Activated naive CD8-positive, alpha-beta T cell treated with anti-CD3 and anti-CD28 coated beads, Interleukin-2, amount 50 U/mL, for 24 hours (primary cell): ENCODE data around the gene NPDC1.
"Not testable (repeated sequence)": the region's sequence is repeated elsewhere in the genome, so short reads cannot be mapped to it uniquely, and the experiment has no call there.

Source experiments
- ATAC-seq: fragments of 150-1000 bp; cut with Tn5 transposase; one replicate; pipeline ENCODE4 v1.10.0; 2021
- DNase-seq: peaks from one replicate; pipeline ENCODE4 v3.0.0; 2021
- H3K27ac Mint-ChIP-seq: one replicate; pipeline ENCODE4 v1.8.0; 2021; ENCODE audit warnings: mild to moderate bottlenecking, mixed read lengths
- H3K27me3 Mint-ChIP-seq: one replicate; pipeline ENCODE4 v1.8.0; 2021; ENCODE audit warnings: mixed read lengths
- H3K36me3 Mint-ChIP-seq: one replicate; pipeline ENCODE4 v1.8.0; 2021; ENCODE audit warnings: low read depth, mixed read lengths
- H3K4me1 Mint-ChIP-seq: one replicate; pipeline ENCODE4 v1.8.0; 2021; ENCODE audit warnings: mixed read lengths
- H3K4me3 Mint-ChIP-seq: one replicate; pipeline ENCODE4 v1.8.0; 2021; ENCODE audit warnings: mild to moderate bottlenecking, moderate library complexity, mixed read lengths
- H3K9me3 Mint-ChIP-seq: one replicate; pipeline ENCODE4 v1.8.0; 2021; ENCODE audit warnings: mixed read lengths

The NPDC1 gene

GRCh38 chr9:137067860-137068538 lies 22.0 kb upstream of the NPDC1 start:
- ATAC-seq, result peak; percentile 55
- H3K36me3 Mint-ChIP-seq, result no peaks in the 10 kb centered on the region
- H3K4me3 Mint-ChIP-seq, result peak overlapping the region; percentile 55
- H3K27ac Mint-ChIP-seq, result no peak overlapping the region
- peak; percentile 89 for DNase-seq
- H3K4me1 Mint-ChIP-seq, result peaks cover 17% of the 10 kb centered on the region
- no peaks in the 10 kb centered on the region for H3K9me3 Mint-ChIP-seq
- H3K27me3 Mint-ChIP-seq, result peaks cover 2% of the 10 kb centered on the region

- H3K9me3 Mint-ChIP-seq, result no peaks in the 10 kb centered on the region
- no peak for ATAC-seq
- peaks cover 14% of the 10 kb centered on the region for H3K4me1 Mint-ChIP-seq
- DNase-seq, result no peak
- H3K36me3 Mint-ChIP-seq, result no peaks in the 10 kb centered on the region
- no peak overlapping the region for H3K4me3 Mint-ChIP-seq
- H3K27ac Mint-ChIP-seq, result no peak overlapping the region
- peaks cover 2% of the 10 kb centered on the region for H3K27me3 Mint-ChIP-seq
These were observed 20.3 kb upstream of the NPDC1 start for GRCh38 chr9:137066096-137066861.

GRCh38 chr9:137065336-137065967 lies 19.5 kb upstream of the NPDC1 start:
- DNase-seq (no peak), ATAC-seq (no peak)
- H3K27me3 Mint-ChIP-seq, result peaks cover 2% of the 10 kb centered on the region
- H3K27ac Mint-ChIP-seq, result no peak overlapping the region
- no peaks in the 10 kb centered on the region for H3K9me3 Mint-ChIP-seq
- H3K36me3 Mint-ChIP-seq, result no peaks in the 10 kb centered on the region
- H3K4me1 Mint-ChIP-seq, result peaks cover 7% of the 10 kb centered on the region
- no peak overlapping the region for H3K4me3 Mint-ChIP-seq

GRCh38 chr9:137064880-137065164 lies 18.8 kb upstream of the NPDC1 start:
- H3K27ac Mint-ChIP-seq, result no peak overlapping the region
- peaks cover 2% of the 10 kb centered on the region for H3K27me3 Mint-ChIP-seq
- peaks cover 6% of the 10 kb centered on the region for H3K4me1 Mint-ChIP-seq
- H3K4me3 Mint-ChIP-seq, result no peak overlapping the region
- H3K36me3 Mint-ChIP-seq, result no peaks in the 10 kb centered on the region
- no peak for ATAC-seq
- no peaks in the 10 kb centered on the region for H3K9me3 Mint-ChIP-seq
- no peak for DNase-seq

- peaks cover 2% of the 10 kb centered on the region for H3K27me3 Mint-ChIP-seq
- no peak overlapping the region for H3K4me3 Mint-ChIP-seq
- peak; percentile 78 for DNase-seq
- no peaks in the 10 kb centered on the region for H3K9me3 Mint-ChIP-seq
- no peak overlapping the region for H3K27ac Mint-ChIP-seq
- no peak for ATAC-seq
- peaks cover 5% of the 10 kb centered on the region for H3K4me1 Mint-ChIP-seq
- no peaks in the 10 kb centered on the region for H3K36me3 Mint-ChIP-seq
These were observed 18.3 kb upstream of the NPDC1 start for GRCh38 chr9:137064027-137064879.

- no peak overlapping the region for H3K27ac Mint-ChIP-seq
- H3K4me3 Mint-ChIP-seq, result no peak overlapping the region
- no peaks in the 10 kb centered on the region for H3K9me3 Mint-ChIP-seq
- ATAC-seq (no peak), DNase-seq (no peak)
- H3K27me3 Mint-ChIP-seq, result peaks cover 2% of the 10 kb centered on the region
- H3K4me1 Mint-ChIP-seq, result peaks cover 4% of the 10 kb centered on the region
- H3K36me3 Mint-ChIP-seq, result no peaks in the 10 kb centered on the region
These were observed 17.5 kb upstream of the NPDC1 start for GRCh38 chr9:137063311-137064026.

- not testable (repeated sequence) for H3K4me1 Mint-ChIP-seq, DNase-seq, ATAC-seq, H3K27me3 Mint-ChIP-seq, H3K9me3 Mint-ChIP-seq, H3K27ac Mint-ChIP-seq, H3K4me3 Mint-ChIP-seq, H3K36me3 Mint-ChIP-seq
These were observed 16.8 kb upstream of the NPDC1 start for GRCh38 chr9:137062798-137063197.

GRCh38 chr9:137062384-137062783 lies 16.4 kb upstream of the NPDC1 start:
- Mint-ChIP-seq H3K9me3 (no peaks in the 10 kb centered on the region), H3K4me1 (no peaks in the 10 kb centered on the region), H3K36me3 (no peaks in the 10 kb centered on the region), H3K27me3 (peaks cover 2% of the 10 kb centered on the region), H3K4me3 (no peak overlapping the region), H3K27ac (no peak overlapping the region)
- ATAC-seq (no peak), DNase-seq (no peak)

- DNase-seq (no peak), ATAC-seq (no peak)
- no peaks in the 10 kb centered on the region for H3K27me3 Mint-ChIP-seq
- H3K4me1 Mint-ChIP-seq, result no peaks in the 10 kb centered on the region
- no peak overlapping the region for H3K4me3 Mint-ChIP-seq
- H3K9me3 Mint-ChIP-seq, result no peaks in the 10 kb centered on the region
- no peaks in the 10 kb centered on the region for H3K36me3 Mint-ChIP-seq
- no peak overlapping the region for H3K27ac Mint-ChIP-seq
These were observed 12.7 kb upstream of the NPDC1 start for GRCh38 chr9:137058521-137059234.

GRCh38 chr9:137057545-137057944 lies 11.6 kb upstream of the NPDC1 start:
- Mint-ChIP-seq H3K36me3 (no peaks in the 10 kb centered on the region), H3K27me3 (peaks cover 5% of the 10 kb centered on the region), H3K4me3 (no peak overlapping the region), H3K4me1 (no peaks in the 10 kb centered on the region), H3K27ac (no peak overlapping the region), H3K9me3 (no peaks in the 10 kb centered on the region)
- DNase-seq (no peak), ATAC-seq (no peak)

GRCh38 chr9:137056739-137057415 lies 10.9 kb upstream of the NPDC1 start:
- no peaks in the 10 kb centered on the region for H3K36me3 Mint-ChIP-seq
- no peaks in the 10 kb centered on the region for H3K4me1 Mint-ChIP-seq
- DNase-seq (no peak), ATAC-seq (no peak)
- H3K9me3 Mint-ChIP-seq, result no peaks in the 10 kb centered on the region
- H3K27me3 Mint-ChIP-seq, result peaks cover 6% of the 10 kb centered on the region
- H3K4me3 Mint-ChIP-seq, result no peak overlapping the region
- no peak overlapping the region for H3K27ac Mint-ChIP-seq

- H3K27me3 Mint-ChIP-seq, result peaks cover 12% of the 10 kb centered on the region
- no peaks in the 10 kb centered on the region for H3K9me3 Mint-ChIP-seq
- no peaks in the 10 kb centered on the region for H3K4me1 Mint-ChIP-seq
- H3K27ac Mint-ChIP-seq, result no peak overlapping the region
- no peaks in the 10 kb centered on the region for H3K36me3 Mint-ChIP-seq
- H3K4me3 Mint-ChIP-seq, result no peak overlapping the region
- DNase-seq (no peak), ATAC-seq (no peak)
These were observed 9.7 kb upstream of the NPDC1 start for GRCh38 chr9:137055385-137056364.
